Gastroesophageal sphincter (tissue), 4 donors: Measurements from ENCODE around the gene FBXL20. TPM values are rescaled to one million over a fixed set of nuclear protein-coding genes. Genes with fewer than 3 reads are reported as not detected.

ENCODE experiments used
- ATAC-seq: fragments of 150-250 bp; one replicate; pipeline ENCODE4 v1.9.1; 2016; ENCODE audit warnings: mild to moderate bottlenecking, moderate library complexity
- H3K27ac ChIP-seq, 4 donors: fragments of 200-600 bp; sonication (generic) in 3 of 4; 1 replicate in 3 of 4; 2 replicates in 1 of 4; pipeline ENCODE4 v1.5.1; 2016 to 2019
- H3K27me3 ChIP-seq: fragments of 200-600 bp; sonication (generic); one replicate; pipeline ENCODE4 v1.5.1; 2019
- H3K36me3 ChIP-seq, 2 donors: fragments of 200-600 bp; sonication (generic); one replicate each; pipeline ENCODE4 v1.5.1; 2019; ENCODE audit warnings: control low read depth in 1 of 2
- H3K4me1 ChIP-seq, 3 donors: fragments of 200-600 bp; sonication (generic); 1 replicate in 2 of 3; 2 replicates in 1 of 3; pipeline ENCODE4 v1.5.1; 2016 to 2019; ENCODE audit warnings: control low read depth in 2 of 3
- H3K4me3 ChIP-seq, 2 donors: fragments of 200-600 bp; sonication (generic); one replicate each; pipeline ENCODE4 v1.5.1; 2019; ENCODE audit warnings: mild to moderate bottlenecking in 1 of 2, moderate library complexity in 1 of 2
- H3K9me3 ChIP-seq, 3 donors: fragments of 200-600 bp; sonication (generic); one replicate each; pipeline ENCODE4 v1.5.1; 2017 to 2019; ENCODE audit warnings: control low read depth in 2 of 3
- EP300 ChIP-seq: sonication (generic); formaldehyde crosslinking; IDR thresholded peaks from one replicate; pipeline ENCODE4 v1.6.1; 2017; ENCODE audit warnings: antibody characterized with exemption, mild to moderate bottlenecking
- POLR2A ChIP-seq, 2 donors: fragments of 450-650 bp; IDR thresholded peaks; one replicate each; pipeline ENCODE4 v1.6.1; 2017; ENCODE audit warnings: antibody characterized with exemption in 2 of 2, mild to moderate bottlenecking in 2 of 2, moderate library complexity in 1 of 2
- POLR2AphosphoS5 ChIP-seq: sonication (generic); formaldehyde crosslinking; IDR thresholded peaks from one replicate; pipeline ENCODE4 v1.6.1; 2017; ENCODE audit warnings: antibody characterized with exemption
- WGBS, 2 donors: methylation state at CpG; one replicate each; pipeline ENCODE4 v1.1.5; 2018; ENCODE audit warnings: low coverage in 1 of 2; 5-methylcytosine and 5-hydroxymethylcytosine counted together
- total RNA-seq, 4 donors: library from RNA; depleted of rRNA; stranded (reverse); fragments of >200 nt; gene quantifications; one replicate each; pipeline ENCODE4 v1.1.0, GENCODE V29; 2016
- TF ChIP-seq, protein P1 (sequence below), 4 experiments: fragments of 200-600 bp in 2 of 4; fragments of 450-650 bp in 2 of 4; sonication (generic) in 1 of 4; IDR thresholded peaks; one replicate each; pipeline ENCODE4 v1.5.1; 2017 to 2019; ENCODE audit warnings: antibody characterized with exemption in 4 of 4, mild to moderate bottlenecking in 2 of 4, moderate library complexity in 2 of 4

Gene FBXL20
- total RNA-seq, 4 donors from 2014 or later, result 16.8 to 25.9 (median 21.5) TPM

- WGBS, 2 donors, result 63 to 82% methylated on average over 1 of the region's 1 CpG
- H3K27me3 ChIP-seq, result no peaks in the 10 kb centered on the region
- ATAC-seq, result no peak
- H3K4me3 ChIP-seq, result no peak overlapping the region
- no peak overlapping the region for H3K27ac ChIP-seq
- peaks cover 2 to 19% (median 10%) of the 10 kb centered on the region in 3 donors for H3K4me1 ChIP-seq
- H3K9me3 ChIP-seq, result no peaks in the 10 kb centered on the region
- H3K36me3 ChIP-seq, result no peaks in the 10 kb centered on the region
- TF ChIP-seq POLR2AphosphoS5, result no peak
- no peak for TF ChIP-seq POLR2A (IDR thresholded peaks at IDR 0.05)
- no peak for TF ChIP-seq EP300
- TF ChIP-seq, protein P1, sequence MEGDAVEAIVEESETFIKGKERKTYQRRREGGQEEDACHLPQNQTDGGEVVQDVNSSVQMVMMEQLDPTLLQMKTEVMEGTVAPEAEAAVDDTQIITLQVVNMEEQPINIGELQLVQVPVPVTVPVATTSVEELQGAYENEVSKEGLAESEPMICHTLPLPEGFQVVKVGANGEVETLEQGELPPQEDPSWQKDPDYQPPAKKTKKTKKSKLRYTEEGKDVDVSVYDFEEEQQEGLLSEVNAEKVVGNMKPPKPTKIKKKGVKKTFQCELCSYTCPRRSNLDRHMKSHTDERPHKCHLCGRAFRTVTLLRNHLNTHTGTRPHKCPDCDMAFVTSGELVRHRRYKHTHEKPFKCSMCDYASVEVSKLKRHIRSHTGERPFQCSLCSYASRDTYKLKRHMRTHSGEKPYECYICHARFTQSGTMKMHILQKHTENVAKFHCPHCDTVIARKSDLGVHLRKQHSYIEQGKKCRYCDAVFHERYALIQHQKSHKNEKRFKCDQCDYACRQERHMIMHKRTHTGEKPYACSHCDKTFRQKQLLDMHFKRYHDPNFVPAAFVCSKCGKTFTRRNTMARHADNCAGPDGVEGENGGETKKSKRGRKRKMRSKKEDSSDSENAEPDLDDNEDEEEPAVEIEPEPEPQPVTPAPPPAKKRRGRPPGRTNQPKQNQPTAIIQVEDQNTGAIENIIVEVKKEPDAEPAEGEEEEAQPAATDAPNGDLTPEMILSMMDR (IDR thresholded peaks at IDR 0.05), result no peak
These were observed 41.4 kb downstream of the FBXL20 start for GRCh38 chr17:39359994-39360393.

- Histone ChIP-seq H3K4me3 (no peak overlapping the region), H3K36me3 (no peaks in the 10 kb centered on the region), H3K27me3 (no peaks in the 10 kb centered on the region), H3K9me3 (no peaks in the 10 kb centered on the region), H3K27ac (no peak overlapping the region), H3K4me1 (peaks cover 0 to 10% (median 3%) of the 10 kb centered on the region in 3 donors)
- no peak for TF ChIP-seq POLR2AphosphoS5
- TF ChIP-seq, protein P1 (IDR thresholded peaks at IDR 0.05), result no peak
- TF ChIP-seq POLR2A (IDR thresholded peaks at IDR 0.05), result no peak
- TF ChIP-seq EP300, result no peak
- 65 to 80% methylated on average over 3 of the region's 3 CpGs for WGBS, 2 donors
- no peak for ATAC-seq
These were observed 43.4 kb downstream of the FBXL20 start for GRCh38 chr17:39357986-39358385.

- Histone ChIP-seq H3K27ac (no peak overlapping the region), H3K36me3 (no peaks in the 10 kb centered on the region), H3K9me3 (no peaks in the 10 kb centered on the region), H3K27me3 (no peaks in the 10 kb centered on the region), H3K4me3 (no peak overlapping the region), H3K4me1 (peaks cover 0 to 15% (median 3%) of the 10 kb centered on the region in 3 donors)
- WGBS, 2 donors, result 83 to 88% methylated on average over 8 of the region's 8 CpGs
- no peak for TF ChIP-seq POLR2AphosphoS5
- no peak for TF ChIP-seq POLR2A (IDR thresholded peaks at IDR 0.05)
- TF ChIP-seq EP300, result no peak
- TF ChIP-seq, protein P1 (IDR thresholded peaks at IDR 0.05), result no peak
- no peak for ATAC-seq
These were observed 43.9 kb downstream of the FBXL20 start for GRCh38 chr17:39357488-39357887.

- Histone ChIP-seq H3K9me3 (no peaks in the 10 kb centered on the region), H3K36me3 (no peaks in the 10 kb centered on the region), H3K27ac (no peak overlapping the region), H3K4me3 (no peak overlapping the region), H3K4me1 (peaks cover 0 to 17% (median 0%) of the 10 kb centered on the region in 3 donors), H3K27me3 (no peaks in the 10 kb centered on the region)
- no peak for ATAC-seq
- TF ChIP-seq, protein P1 (IDR thresholded peaks at IDR 0.05), result no peak
- TF ChIP-seq POLR2A (IDR thresholded peaks at IDR 0.05) (no peak), EP300 (no peak), POLR2AphosphoS5 (no peak)
- WGBS, 2 donors, result 56 to 80% methylated on average over 2 of the region's 2 CpGs
These were observed 48.4 kb downstream of the FBXL20 start for GRCh38 chr17:39352986-39353385.

- Histone ChIP-seq H3K4me3 (no peak overlapping the region), H3K36me3 (no peaks in the 10 kb centered on the region), H3K27me3 (no peaks in the 10 kb centered on the region), H3K9me3 (no peaks in the 10 kb centered on the region), H3K4me1 (peaks cover 0 to 17% (median 0%) of the 10 kb centered on the region in 3 donors), H3K27ac (no peak overlapping the region)
- TF ChIP-seq POLR2AphosphoS5, result no peak
- TF ChIP-seq POLR2A (IDR thresholded peaks at IDR 0.05), result no peak
- no peak for TF ChIP-seq EP300
- TF ChIP-seq, protein P1 (IDR thresholded peaks at IDR 0.05), result no peak
- 39 to 44% methylated on average over 3 of the region's 4 CpGs for WGBS, 2 donors
- no peak for ATAC-seq
These were observed 48.9 kb downstream of the FBXL20 start for GRCh38 chr17:39352511-39352910.
